Measurements from ENCODE around the gene MAFG. TPM values are rescaled to one million over a fixed set of nuclear protein-coding genes. Genes with fewer than 3 reads are reported as not detected.

The MAFG gene
- total and polyA plus RNA-seq, 4 donors: 11.9 to 33.3 (median 23.3) TPM

DNA sequence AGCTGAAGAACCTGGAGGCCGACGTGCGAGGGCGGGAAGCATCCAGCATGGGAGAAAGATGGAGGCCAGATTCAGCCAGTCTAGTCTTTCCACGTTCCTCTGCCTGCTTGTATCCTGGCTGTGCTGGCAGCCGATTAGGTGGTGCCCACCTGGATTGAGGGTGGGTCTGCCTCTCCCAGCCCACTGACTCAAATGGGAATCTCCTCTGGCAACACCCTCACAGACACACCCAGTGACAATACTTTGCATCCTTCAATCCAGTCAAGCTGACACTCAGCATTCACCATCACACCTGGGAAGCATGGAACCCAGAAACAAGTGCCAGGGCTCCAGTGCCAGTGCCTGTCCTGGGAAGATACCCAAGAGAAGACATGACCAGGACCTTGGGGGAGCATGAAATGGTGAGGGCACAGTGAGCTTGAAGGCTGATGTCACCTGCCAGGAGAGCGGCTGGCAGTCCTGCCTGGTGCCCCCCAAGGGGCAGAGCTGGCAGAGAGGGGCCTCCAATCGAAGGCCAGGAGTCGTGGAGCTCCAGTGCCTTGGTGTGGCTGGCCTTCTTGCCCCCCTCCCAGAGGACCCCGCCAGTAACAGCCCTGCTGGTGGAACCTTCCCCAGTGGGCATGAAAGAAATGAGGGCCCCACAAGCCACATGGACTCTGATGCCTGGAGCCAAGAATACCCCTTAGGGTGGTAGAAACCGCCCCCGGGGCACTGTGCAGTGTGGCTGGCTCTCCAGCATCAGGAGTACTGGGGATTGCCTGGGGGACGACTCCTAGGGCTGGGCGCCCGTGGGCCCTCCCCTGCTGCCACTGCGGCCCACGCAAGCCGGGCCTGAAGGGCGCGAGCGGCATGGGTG is 26.1 kb downstream of the MAFG start:
- Histone ChIP-seq H3K27ac (ENCODE audit: low read depth in 1 of 2, low read length in 1 of 2) (no peak overlapping the region), H3K27me3 (ENCODE audit: control insufficient read depth in 3 of 3, insufficient read depth in 3 of 3, low read length in 2 of 3) (no peaks in the 10 kb centered on the region), H3K9me3 (ENCODE audit: control insufficient read depth in 4 of 4, insufficient read depth in 3 of 4, low read length in 3 of 4) (no peaks in the 10 kb centered on the region), H3K4me1 (ENCODE audit: control insufficient read depth in 5 of 5, insufficient read depth in 5 of 5, low read length in 5 of 5) (peaks cover 0 to 10% (median 0%) of the 10 kb centered on the region in 5 donors), H3K4me3 (no peak overlapping the region), H3K36me3 (ENCODE audit: control insufficient read depth in 4 of 4, insufficient read depth in 4 of 4, low read length in 4 of 4) (peaks cover 4 to 45% (median 12%) of the 10 kb centered on the region in 4 donors), H3K9ac (ENCODE audit: insufficient read depth in 1 of 2, low read length in 2 of 2) (no peak overlapping the region)
- 55 to 70% methylated on average over 17 to 21 of the region's 21 CpGs for WGBS, 2 donors
- DNase-seq (no peak), ATAC-seq (ENCODE audit: insufficient read depth, low FRiP score) (no peak)
- TF ChIP-seq CTCF (IDR thresholded peaks at IDR 0.05; ENCODE audit: control extremely low read depth, extremely low read depth): no peak

DNA sequence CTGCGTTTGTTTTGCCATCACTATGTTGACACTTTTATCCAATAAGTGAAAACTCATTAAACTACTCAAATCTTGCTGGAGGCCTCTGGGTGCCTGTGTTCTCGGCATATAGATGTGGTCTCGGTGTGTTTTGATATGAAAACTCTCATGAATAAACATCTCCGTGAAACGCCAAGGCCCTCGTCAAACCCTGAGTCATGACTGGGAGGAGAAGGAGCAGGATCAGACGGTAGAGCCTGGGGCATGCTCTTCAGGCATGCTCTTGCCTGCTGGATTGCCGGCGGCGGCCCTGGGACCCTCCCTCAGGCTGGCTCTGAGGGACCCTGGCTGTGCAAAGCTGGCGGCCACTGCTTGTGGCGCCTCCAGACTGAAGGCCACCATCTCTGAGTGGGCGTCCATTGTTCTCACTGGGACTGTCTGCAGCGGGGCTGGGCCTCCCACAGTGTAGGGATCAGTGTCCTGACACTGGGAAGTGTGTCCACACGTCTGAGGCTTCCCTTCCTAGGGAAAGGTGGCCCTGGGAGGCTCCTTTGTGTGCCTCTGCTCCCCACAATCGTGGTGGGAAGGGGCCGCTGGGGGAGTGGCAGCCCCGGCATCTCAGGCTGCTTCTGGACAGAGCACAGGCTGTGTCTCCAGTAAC is 27.2 kb downstream of the MAFG start:
- no peak overlapping the region for H3K27ac ChIP-seq (ENCODE audit: low read depth in 1 of 2, low read length in 1 of 2)
- ATAC-seq (ENCODE audit: insufficient read depth, low FRiP score) (no peak), DNase-seq (no peak)
- 82 to 90% methylated on average over 18 of the region's 18 CpGs for WGBS, 2 donors
- no peak for TF ChIP-seq CTCF (IDR thresholded peaks at IDR 0.05; ENCODE audit: control extremely low read depth, extremely low read depth)
- no peaks in the 10 kb centered on the region for H3K9me3 ChIP-seq (ENCODE audit: control insufficient read depth in 4 of 4, insufficient read depth in 3 of 4, low read length in 3 of 4)
- peaks cover 0 to 10% (median 0%) of the 10 kb centered on the region in 5 donors for H3K4me1 ChIP-seq (ENCODE audit: control insufficient read depth in 5 of 5, insufficient read depth in 5 of 5, low read length in 5 of 5)
- no peak overlapping the region for H3K9ac ChIP-seq (ENCODE audit: insufficient read depth in 1 of 2, low read length in 2 of 2)
- H3K36me3 ChIP-seq (ENCODE audit: control insufficient read depth in 4 of 4, insufficient read depth in 4 of 4, low read length in 4 of 4): peaks cover 9 to 44% (median 15%) of the 10 kb centered on the region in 4 donors
- H3K4me3 ChIP-seq: no peak overlapping the region
- no peaks in the 10 kb centered on the region for H3K27me3 ChIP-seq (ENCODE audit: control insufficient read depth in 3 of 3, insufficient read depth in 3 of 3, low read length in 2 of 3)

- TF ChIP-seq CTCF (IDR thresholded peaks at IDR 0.05; ENCODE audit: control extremely low read depth, extremely low read depth): no peak
- ATAC-seq (ENCODE audit: insufficient read depth, low FRiP score) (no peak), DNase-seq (no peak)
- no peaks in the 10 kb centered on the region for H3K9me3 ChIP-seq (ENCODE audit: control insufficient read depth in 4 of 4, insufficient read depth in 3 of 4, low read length in 3 of 4)
- no peaks in the 10 kb centered on the region for H3K27me3 ChIP-seq (ENCODE audit: control insufficient read depth in 3 of 3, insufficient read depth in 3 of 3, low read length in 2 of 3)
- H3K4me1 ChIP-seq (ENCODE audit: control insufficient read depth in 5 of 5, insufficient read depth in 5 of 5, low read length in 5 of 5): peaks cover 0 to 10% (median 0%) of the 10 kb centered on the region in 5 donors
- H3K27ac ChIP-seq (ENCODE audit: low read depth in 1 of 2, low read length in 1 of 2): no peak overlapping the region
- WGBS, 2 donors: 93 to 94% methylated on average over 22 of the region's 22 CpGs
- peaks cover 10 to 41% (median 16%) of the 10 kb centered on the region in 4 donors for H3K36me3 ChIP-seq (ENCODE audit: control insufficient read depth in 4 of 4, insufficient read depth in 4 of 4, low read length in 4 of 4)
- H3K4me3 ChIP-seq: no peak overlapping the region
- H3K9ac ChIP-seq (ENCODE audit: insufficient read depth in 1 of 2, low read length in 2 of 2): no peak overlapping the region
Measured at GRCh38 chr17:81899514-81900166, 27.9 kb downstream of the MAFG start.
